Glomerular visceral epithelial cell (primary cell): ENCODE data around the gene ERMAP.
"Not testable (repeated sequence)": the region's sequence is repeated elsewhere in the genome, so short reads cannot be mapped to it uniquely, and the experiment has no call there.

Experiments
- DNase-seq: peaks from one replicate; pipeline ENCODE4 v3.0.0-alpha.2; 2016; ENCODE audit errors: extremely low spot score

The ERMAP gene

DNA sequence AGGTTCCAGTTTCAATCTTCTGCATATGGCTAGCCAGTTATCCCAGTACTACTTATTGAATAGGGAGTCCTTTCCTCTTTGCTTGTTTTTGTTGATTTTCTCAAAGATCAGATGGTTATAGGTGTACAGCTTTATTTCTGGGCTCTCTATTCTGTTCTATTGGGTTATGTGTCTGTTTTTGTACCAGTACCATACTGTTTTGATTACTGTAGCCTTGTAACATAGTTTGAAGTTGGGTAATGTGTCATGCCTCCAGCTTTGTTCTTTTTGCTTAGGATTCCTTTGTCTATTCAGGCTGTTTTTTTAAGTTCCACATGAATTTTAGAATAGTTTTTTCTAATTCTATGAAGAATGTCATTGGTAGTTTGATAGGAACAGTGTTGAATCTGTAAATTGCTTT, 56.2 kb downstream of the ERMAP start:
- not testable (repeated sequence) for DNase-seq

DNA sequence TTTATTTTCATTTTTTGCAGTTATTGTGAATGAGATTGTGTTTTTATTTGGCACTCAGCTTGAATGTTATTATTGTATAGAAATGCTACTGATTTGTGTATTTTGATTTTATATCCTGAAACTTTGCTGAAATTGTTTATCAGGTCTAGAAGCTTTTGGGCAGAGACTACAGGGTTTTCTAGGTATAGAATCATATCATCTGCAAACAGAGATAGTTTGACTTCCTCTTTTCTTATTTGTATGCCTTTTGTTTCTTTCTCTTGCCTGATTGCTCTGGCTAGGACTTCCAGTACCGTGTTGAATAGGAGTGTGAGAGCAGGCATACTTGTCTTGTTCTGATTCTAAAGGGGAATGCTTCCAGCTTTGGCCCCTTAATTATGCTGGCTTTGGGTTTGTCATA, 56.7 kb downstream of the ERMAP start:
- no peak for DNase-seq

DNA sequence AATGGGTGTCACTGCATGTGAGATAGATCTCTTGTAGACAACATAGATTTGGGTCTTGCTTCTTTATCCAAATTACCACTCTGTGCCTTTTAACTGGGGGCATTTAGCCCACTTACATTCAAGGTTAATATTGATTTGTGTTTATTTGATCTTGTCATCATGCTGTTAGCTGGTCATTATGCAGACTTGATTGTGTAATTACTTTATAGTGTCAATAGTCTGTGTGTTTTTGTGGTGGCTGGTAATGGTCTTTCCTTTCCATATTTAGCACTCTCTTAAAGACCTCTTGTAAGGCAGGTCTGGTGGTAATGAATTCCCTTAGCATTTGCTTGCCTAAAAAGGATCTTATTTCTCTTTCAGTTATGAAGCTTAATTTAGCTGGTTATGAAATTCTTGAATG, 59.1 kb downstream of the ERMAP start:
- no peak for DNase-seq

DNA sequence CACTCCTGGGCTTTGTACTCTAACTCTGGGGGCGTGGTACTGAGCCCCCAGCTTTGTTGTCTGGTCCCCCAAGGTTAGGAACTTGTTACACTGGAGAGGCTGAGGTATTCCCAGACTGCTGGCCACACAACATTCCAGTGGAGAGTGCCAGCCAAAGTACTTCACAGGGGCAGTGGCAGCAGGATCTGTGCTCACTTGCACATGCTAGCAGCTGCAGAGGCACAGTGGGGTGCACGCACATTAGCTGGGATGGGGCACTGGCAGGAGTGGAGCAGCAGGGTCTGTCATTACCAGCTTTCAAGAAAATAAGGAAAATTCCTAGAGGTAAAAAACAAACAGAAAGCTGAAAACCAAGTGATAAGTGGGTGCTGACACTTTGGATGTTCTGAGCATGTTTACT, 60.5 kb downstream of the ERMAP start:
- no peak for DNase-seq

DNA sequence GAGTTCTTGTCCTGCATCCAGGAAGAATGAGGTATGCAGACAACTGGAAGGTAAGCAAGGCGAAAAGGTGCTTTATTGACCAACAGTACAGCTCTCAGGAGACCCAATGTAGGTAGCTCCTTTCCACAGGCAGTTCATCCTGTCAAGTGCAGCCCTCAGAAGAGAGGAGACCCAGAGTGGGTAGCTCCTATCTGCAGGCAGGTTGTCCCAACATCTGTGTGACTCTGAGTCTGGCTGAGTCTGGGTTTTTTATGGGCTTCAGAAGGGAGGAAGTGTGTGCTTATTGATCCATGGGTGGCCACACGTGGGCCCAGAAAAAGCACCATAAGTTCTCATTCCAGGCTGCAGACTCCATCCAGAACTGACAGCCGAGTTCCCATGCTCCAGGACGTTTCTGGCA, 63.5 kb downstream of the ERMAP start:
- DNase-seq: no peak

DNA sequence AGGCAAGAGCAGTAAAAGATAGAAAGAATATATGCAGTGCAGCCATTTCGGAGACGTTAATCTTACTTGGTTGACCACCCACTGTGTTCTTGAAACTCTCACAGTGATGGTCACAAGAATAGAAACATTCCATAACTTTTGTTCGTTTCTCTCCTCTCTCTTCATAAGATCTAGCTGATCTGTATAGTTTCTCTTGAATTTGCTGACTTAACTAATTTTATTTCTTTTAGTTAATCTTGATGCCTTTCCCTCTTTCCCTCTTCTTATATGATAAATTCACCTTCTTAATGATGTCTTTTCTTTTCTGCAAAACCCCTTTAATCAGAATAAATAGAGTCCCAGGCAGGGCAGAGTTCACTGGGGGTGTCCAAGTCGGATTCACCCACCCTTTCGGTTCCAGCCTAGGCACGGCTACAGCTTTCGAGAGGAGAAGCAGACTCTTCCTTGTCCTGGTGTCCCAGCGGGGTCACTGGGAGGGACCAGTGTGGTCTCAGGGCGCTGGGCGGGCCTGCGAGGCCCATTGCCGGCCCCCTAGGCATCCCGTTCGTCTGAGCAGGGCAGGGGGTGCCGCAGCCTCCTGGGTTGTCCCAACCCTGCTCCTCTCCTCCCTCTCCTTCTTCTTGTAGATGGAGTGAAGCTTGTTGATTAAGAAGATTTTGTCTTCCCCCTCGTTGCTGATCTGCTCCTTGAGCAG, 69.3 kb downstream of the ERMAP start:
- DNase-seq: no peak

DNA sequence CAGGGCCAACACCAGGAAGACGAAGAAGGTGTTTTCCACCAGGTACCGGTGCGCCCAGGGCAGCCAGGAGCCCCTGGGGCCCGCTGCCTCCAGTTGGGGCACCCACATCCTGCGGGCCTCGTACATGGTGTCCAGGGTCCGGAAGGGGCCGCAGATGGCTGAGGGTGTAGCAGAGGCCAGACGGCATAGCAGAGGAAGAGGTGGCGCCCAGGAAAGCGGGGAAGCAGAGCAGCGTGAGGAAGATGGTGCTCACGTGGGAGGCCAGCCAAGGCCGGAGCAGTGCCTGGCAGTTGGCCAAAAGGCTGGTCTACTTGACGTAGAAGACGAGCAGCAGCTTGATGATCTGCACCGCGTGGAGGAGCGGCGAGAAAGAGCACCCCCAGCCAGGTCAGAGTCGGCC, 69.9 kb downstream of the ERMAP start:
- no peak for DNase-seq

DNA sequence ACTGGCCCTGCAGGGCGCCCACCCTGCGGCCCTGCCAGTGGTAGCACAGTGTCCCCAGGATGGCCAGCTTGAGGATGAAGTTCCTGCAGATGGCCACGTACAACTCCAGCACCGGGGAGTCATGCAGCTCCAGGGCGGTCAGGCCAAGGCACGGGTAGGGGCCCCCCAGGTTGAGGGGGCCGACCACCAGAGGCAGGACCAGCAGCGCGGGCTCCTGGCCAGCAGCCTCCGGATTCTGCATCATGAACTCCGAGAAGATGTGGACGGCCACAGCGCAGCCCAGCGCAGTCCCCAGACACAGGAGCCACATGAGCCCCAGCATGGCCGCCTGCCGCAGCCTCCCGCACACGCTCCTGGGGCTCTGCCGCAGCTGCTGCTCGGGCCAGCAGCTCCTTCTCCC, 70.4 kb downstream of the ERMAP start:
- DNase-seq: no peak

DNA sequence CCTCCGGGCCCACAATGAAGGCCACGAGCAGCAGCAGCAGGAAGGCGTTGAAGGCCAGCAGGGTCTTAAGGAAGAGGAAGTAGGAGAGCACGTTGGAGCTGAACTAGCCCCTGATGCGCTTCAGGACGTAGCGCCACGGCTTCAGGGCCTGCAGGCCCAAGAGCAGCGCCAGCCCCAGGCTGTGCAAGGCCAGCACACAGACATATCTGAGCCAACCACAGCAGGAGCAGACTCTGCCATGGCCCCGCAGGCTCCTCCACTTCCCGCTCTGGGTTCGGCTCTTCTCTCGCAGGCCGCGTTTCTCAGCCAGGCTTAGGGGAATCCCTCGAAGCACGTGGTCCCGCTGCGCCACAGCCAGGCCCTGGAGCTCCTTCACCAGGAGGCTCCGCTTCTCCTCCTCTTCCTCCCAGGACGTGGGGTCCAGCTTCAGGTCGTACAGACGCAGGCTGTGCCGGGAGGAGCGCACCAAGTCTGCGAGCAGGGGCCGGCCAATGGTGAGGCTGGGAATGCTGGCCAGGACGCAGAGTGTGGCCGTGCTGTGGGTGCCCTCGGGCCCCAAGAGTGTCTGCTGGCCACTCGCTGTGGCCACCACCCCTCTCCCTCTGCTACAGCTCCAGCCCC, 71.2 kb downstream of the ERMAP start:
- no peak for DNase-seq

DNA sequence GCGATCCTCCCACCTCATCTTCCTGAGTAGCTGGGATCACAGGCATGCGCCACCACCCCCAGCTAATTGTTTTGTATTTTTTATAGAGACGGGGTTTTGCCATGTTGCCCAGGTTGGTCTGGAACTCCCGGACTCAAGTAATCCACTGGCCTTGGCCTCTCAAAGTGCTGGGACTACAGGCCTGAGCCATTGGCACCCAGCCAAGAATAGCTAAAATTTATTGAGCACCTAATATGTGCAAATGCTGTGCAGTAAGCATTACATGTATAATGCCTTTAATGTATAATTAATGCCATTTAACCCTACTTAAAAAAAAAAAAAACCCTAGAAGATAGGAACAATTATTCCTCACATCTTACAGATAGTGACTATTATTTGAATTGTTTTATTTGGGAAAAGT, 72.3 kb downstream of the ERMAP start:
- DNase-seq: no peak

DNA sequence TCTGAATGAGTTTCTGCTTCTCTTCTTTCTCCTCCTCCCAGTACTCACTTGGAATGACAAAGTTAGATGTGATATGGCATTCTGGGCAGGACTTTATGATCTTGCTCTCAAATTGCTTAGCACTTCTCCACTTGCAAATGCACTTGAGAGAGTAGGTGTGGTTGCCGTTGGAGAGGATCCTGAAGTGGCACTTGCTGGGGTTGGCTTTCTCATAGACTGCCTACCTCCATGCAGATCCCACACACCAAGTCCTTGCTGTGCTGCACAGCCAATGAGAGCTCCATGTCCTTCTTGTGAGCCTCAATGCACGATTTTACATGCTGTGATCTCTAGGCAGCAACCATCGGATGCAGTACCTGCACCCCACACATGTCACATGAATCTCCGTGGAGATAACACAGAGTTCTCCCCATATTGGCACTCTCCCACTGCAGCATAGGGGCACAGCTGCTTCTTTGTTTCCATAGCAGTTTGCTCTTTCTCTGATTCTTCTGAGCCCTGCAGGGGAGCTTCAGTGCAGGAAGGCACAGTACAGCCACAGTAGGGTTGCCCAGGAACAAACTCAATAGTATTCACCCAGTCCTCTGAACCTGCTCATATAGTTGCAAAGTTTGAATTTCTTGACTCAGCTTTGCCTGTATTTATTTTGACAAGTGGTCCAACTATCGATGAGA, 74.7 kb downstream of the ERMAP start:
- no peak for DNase-seq
